Measurements from ENCODE around the gene ANKRD22.

The ANKRD22 gene

GRCh38 chr10:88793712-88794299 lies 57.8 kb downstream of the ANKRD22 start:
- DNase-seq = no peak

DNA sequence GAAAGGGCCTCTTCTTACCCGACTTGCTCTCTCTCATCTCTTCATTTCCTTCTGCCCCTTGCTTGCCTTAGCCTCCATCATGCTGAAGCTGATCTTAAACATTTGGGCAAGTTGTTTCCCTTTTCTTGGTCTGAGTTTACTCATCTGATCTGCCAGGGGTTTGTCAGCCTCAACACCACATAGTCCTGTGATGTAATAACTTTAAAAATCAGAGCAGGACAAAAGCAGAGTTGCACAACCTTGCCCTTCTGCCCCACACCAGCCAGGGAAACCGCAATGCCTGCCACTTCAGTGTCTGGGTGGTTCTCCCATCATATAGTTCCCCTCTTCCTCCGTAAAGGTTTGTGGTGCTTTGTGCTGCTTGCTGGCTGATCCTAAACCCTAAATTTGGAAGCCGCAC lies 59.0 kb downstream of the ANKRD22 start:
- no peak for DNase-seq

DNA sequence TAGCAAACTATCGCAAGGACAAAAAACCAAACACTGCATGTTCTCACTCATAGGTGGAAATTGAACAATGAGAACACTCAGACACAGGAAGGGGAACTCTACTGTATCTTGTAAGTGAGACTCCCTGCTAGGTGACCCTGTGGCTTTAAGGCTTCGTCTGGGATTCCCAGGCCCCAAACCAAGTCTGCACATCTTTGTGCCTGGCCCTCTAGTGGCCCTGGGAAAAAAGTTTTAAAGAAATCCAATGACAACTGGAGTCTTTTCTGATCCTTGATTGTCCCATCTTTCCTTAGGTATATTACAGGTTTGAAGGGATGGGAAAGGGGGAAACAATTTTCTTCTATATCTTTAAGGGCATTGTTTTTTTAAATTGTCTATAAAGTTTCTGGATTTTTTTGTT lies 59.7 kb downstream of the ANKRD22 start:
- DNase-seq = no peak

DNA sequence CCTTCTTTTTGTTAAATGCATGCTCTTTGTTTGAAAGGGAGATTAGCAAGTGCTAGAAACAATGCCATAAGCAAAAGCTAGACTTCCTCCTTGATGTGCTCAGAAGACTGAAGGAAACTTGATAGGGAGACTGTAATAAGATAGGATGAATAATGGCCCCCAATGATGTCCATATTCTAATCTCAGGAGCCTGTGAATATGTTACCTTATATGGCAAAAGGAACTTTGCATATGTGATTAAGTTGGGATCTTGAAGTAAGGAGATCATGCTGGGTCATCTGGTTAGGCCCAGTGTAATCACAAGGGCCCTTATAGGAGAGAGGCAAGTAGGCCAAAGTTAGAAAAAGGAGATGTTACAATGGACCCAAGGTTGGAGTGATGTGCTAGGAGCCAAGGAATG lies 62.7 kb downstream of the ANKRD22 start:
- no peak for DNase-seq

GRCh38 chr10:88787463-88787862 lies 64.2 kb downstream of the ANKRD22 start:
- no peak for DNase-seq

DNA sequence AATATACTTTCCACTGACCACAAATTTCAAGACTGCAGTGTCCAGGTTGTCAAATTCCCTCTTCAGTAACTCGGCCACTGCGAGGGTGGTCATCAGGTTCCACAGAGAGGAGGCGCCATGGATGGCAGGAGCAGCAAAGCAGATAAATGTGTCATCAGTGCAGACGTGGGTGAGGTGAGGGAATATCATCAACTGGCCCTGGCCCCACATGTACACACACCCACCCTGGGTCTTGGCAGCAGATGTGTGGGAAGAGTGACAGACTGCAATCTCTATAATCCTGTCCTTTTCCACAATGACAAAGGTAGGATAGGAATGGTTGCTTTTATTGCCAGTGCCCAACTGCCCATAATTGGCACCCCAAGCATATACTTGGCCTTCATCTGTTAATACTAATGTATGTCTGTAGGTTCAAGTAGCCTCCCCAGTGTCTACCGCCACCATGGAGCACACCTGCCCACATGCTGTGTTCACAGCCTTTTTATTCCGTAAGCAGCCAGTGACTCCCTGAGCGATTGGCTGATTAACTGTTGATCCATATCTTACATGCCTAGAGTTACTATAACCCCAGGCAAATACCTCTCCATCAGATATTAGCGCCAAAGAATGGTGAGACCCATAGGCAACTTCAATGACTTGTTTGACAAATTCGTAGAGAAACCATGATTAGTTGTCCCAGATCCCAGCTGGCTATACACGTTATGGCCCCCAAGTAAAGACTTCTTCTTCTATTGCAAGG lies 65.4 kb downstream of the ANKRD22 start:
- DNase-seq = no peak

DNA sequence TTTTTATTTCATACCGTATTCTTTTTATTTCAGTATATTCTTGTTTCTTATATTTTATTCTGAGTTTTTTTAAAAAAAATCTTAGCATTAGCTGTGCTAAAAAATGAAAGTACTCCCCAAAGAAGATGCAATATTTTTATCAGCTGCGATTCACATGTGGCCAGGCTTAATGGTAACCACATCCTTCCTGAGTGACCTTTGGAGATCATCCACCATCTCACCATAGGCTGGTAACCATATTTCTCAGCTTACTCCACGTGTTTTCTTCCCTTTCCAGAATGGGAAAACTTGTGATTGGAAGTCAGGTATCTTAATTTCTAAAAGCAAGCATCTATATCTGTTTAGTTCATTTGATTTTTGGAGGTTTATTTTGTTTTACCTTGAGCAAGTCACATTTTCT lies 67.9 kb downstream of the ANKRD22 start:
- DNase-seq = no peak

DNA sequence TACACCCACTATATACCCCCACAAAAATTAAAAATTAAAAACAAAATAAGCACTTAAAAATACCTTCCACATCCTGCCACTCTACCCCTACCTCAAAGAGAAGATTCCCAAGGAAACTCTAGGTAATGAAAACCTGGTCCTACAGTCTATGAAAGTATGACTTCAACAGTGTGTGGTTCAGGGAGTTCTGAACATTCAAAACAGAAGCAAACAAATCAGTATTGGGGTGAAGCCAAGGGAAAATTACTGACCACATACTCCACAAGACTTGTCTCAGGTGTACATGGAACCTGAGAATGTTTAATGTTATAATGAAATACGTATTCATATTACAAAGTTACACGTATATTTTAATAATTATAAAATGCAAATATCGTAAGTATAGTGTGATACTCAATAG lies 69.4 kb downstream of the ANKRD22 start:
- DNase-seq = no peak

- DNase-seq = no peak
These were observed 70.4 kb downstream of the ANKRD22 start for GRCh38 chr10:88781206-88781605.
